ENCODE data around the gene PARD6A.
A peak's percentile ranks its signal among the peaks of the same experiment; 100 is the strongest.

Gene PARD6A

DNA sequence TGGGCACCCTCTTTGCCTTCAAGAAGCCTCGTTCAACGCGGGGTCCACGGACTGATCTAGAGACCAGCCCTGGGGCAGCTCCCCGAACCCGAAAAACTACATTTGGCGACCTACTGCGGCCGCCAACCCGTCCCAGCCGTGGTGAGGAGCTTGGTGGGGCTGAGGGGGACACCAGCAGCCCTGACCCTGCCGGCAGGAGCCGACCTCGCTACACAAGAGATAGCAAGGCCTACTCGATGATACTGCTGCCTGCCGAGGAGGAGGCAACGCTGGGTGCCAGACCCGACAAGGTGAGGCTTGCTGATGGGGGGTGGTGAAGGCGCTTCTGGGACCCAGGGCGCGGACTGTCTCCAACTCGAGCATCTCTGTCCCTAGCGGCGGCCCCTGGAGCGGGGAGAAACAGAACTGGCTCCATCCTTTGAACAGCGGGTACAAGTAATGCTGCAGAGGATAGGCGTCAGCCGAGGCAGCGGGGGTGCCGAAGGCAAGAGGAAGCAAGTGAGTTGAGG is 6.3 kb upstream of the PARD6A start:
- Histone ChIP-seq H3K27ac (peak overlapping the region; percentile 89; the same call in 1 of the 2 replicates), H3K36me3 (peaks cover 63% of the 10 kb centered on the region), H3K4me3 (ENCODE audit: low read depth, low read length) (no peak overlapping the region), H3K9me3 (ENCODE audit: severe bottlenecking) (no peaks in the 10 kb centered on the region), H3K27me3 (ENCODE audit: insufficient read depth, low read depth, severe bottlenecking) (no peaks in the 10 kb centered on the region)
- TF ChIP-seq, protein P1, sequence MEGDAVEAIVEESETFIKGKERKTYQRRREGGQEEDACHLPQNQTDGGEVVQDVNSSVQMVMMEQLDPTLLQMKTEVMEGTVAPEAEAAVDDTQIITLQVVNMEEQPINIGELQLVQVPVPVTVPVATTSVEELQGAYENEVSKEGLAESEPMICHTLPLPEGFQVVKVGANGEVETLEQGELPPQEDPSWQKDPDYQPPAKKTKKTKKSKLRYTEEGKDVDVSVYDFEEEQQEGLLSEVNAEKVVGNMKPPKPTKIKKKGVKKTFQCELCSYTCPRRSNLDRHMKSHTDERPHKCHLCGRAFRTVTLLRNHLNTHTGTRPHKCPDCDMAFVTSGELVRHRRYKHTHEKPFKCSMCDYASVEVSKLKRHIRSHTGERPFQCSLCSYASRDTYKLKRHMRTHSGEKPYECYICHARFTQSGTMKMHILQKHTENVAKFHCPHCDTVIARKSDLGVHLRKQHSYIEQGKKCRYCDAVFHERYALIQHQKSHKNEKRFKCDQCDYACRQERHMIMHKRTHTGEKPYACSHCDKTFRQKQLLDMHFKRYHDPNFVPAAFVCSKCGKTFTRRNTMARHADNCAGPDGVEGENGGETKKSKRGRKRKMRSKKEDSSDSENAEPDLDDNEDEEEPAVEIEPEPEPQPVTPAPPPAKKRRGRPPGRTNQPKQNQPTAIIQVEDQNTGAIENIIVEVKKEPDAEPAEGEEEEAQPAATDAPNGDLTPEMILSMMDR (IDR thresholded peaks at IDR 0.05; ENCODE audit: low read depth, low read length): no peak
- no peak for DNase-seq

DNA sequence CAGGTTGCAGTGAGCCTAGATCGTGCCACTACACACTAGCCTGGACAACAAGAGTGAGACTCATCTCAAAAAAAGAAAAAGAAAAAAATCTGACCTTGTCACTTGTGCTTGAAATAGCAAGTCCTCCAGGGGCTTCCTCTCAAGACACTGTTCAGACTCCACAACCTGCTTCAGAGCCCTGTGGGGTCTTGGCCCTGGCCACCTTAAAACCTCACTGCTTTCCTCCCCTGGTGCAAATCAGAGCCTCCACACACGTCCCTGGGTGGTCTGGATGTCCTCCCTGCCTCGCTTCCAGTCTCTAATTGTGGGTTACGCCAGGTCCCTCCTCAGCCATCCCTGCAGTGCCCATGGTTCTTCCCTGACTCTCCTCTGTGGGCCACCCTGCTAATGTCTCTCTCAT is 5.4 kb upstream of the PARD6A start:
- DNase-seq: no peak
- no peak overlapping the region for H3K27ac ChIP-seq
- no peak overlapping the region for H3K4me3 ChIP-seq (ENCODE audit: low read depth, low read length)
- peaks cover 63% of the 10 kb centered on the region for H3K36me3 ChIP-seq
- no peaks in the 10 kb centered on the region for H3K9me3 ChIP-seq (ENCODE audit: severe bottlenecking)
- TF ChIP-seq, protein P1 (IDR thresholded peaks at IDR 0.05; ENCODE audit: low read depth, low read length): no peak
- no peaks in the 10 kb centered on the region for H3K27me3 ChIP-seq (ENCODE audit: insufficient read depth, low read depth, severe bottlenecking)

DNA sequence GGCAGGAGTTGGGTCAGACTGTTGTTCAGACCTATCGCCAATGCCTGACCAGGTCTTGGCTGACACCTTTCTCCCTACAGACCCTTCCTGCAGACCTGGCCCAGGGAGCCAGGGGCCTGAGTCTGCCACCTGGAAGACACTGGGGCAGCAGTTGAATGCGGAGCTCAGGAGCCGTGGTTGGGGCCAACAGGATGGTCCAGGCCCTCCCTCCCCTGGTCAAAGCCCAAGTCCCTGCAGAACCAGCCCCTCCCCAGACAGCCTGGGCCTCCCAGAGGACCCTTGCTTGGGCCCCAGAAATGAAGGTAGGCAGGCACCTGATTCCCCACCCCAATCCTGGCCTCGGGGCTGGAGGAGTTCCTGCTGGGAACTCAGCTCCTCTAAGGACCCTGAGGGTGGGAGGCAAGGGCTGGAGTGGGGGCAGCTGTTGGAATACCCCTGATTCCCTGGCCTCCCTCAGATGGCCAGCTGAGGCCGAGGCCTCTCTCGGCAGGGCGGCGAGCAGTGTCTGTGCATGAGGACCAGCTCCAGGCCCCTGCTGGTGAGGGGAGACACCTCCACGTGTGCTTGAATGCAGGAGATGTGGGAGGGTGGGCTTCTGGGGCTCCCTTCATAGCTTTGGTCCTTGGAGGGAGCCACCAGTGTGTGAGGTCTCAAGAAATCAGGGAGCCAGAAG is 4.3 kb upstream of the PARD6A start:
- no peaks in the 10 kb centered on the region for H3K27me3 ChIP-seq (ENCODE audit: insufficient read depth, low read depth, severe bottlenecking)
- H3K27ac ChIP-seq: no peak overlapping the region
- TF ChIP-seq, protein P1 (IDR thresholded peaks at IDR 0.05; ENCODE audit: low read depth, low read length): no peak
- DNase-seq: no peak
- H3K9me3 ChIP-seq (ENCODE audit: severe bottlenecking): no peaks in the 10 kb centered on the region
- H3K36me3 ChIP-seq: peaks cover 63% of the 10 kb centered on the region
- no peak overlapping the region for H3K4me3 ChIP-seq (ENCODE audit: low read depth, low read length)

DNA sequence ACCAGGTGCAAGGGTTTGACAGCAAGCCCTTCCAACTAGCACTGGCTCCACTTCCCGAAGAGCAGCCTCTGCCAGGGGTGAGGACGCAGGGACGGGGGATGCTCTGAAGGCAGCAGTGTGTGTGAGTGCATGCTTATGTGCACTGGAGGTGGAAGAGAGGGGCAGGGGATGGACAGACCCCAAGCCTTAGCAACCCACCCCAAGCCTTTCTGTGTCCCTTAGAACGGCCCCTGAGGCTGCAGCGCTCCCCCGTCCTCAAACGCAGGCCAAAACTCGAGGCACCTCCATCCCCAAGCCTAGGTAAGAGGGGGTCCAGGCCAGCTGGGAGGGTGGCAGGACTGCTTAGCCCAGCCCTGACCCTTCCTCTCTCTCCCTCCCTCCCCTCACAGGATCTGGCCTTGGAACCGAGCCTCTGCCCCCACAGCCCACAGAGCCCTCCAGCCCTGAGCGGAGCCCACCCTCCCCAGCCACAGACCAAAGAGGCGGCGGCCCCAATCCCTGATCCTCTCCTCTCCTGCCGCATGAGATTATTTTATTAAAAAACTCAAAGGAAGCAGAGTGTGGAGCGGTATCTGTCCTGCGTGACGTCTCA is 3.6 kb upstream of the PARD6A start:
- Histone ChIP-seq H3K27ac (no peak overlapping the region), H3K9me3 (ENCODE audit: severe bottlenecking) (no peaks in the 10 kb centered on the region), H3K27me3 (ENCODE audit: insufficient read depth, low read depth, severe bottlenecking) (no peaks in the 10 kb centered on the region), H3K36me3 (peaks cover 58% of the 10 kb centered on the region), H3K4me3 (ENCODE audit: low read depth, low read length) (no peak overlapping the region)
- TF ChIP-seq, protein P1 (IDR thresholded peaks at IDR 0.05; ENCODE audit: low read depth, low read length): no peak
- DNase-seq: no peak

DNA sequence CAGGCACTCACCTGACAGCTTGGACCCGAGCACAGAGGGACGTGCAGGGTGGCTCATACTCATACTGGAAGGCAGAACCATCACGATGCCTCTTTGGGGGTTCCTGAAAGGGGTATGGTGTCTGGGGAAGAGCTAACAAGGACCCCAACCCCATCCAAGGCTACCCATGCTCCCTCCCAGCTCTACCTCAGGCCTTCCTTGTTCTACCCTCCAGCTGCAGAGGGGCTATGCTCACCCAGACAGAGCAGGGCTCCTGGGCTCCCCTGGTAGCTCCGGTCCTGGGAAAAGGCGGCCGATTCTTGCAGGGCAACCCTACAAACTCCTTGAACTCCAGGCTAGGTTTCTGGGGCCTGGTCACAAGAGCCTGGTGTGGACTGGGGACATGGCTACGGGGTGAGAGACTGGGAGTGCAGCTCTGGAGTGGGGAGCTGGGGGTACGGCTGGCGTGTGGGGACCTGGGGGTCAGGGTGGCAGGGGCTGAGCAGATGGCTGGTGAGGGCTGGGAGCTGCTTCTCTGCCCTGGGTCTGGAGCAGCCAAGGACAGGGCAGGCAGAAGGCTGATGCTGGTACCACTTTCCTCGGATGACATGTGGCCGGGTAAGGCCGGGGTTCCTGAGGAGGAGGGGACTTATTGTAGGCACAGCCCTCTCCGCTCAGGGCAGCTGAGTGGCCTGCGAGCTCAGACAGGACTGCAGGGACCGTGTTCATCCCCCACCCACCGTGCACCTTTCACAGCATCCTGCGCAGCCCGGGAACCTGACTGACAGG is 2.8 kb upstream of the PARD6A start:
- H3K4me3 ChIP-seq (ENCODE audit: low read depth, low read length): no peak overlapping the region

More for the DNA sequence above, 2.8 kb upstream of the PARD6A start:
- TF ChIP-seq, protein P1 (IDR thresholded peaks at IDR 0.05; ENCODE audit: low read depth, low read length): no peak
- Histone ChIP-seq H3K27me3 (ENCODE audit: insufficient read depth, low read depth, severe bottlenecking) (no peaks in the 10 kb centered on the region), H3K27ac (no peak overlapping the region), H3K9me3 (ENCODE audit: severe bottlenecking) (no peaks in the 10 kb centered on the region), H3K36me3 (peaks cover 62% of the 10 kb centered on the region)
- DNase-seq: no peak

All from WERI-Rb-1 (cell line).